Measurements from ENCODE around the gene FRMPD2.

FRMPD2 gene

DNA sequence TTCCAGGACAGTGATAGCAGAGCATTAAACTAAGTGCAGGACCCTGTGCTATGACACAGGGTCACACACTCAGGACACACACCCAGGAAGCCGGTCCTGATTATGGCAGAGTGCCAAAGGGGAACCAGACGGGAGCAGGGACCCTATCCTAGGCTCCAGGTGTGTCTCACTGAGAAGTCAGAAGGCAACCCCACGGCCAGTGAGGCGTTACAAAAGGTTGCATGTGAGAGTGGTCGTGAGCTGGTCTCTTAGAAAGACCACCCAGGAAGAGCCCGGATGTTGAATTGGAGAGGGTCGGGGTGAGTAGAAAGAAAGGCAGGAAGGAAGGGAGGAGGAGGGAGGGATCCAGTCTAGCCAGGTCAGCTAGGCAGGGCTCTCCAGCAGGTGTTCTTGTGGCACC, 31.0 kb downstream of the FRMPD2 start:
- Histone ChIP-seq H3K27me3 (ENCODE audit: control insufficient read depth in 5 of 5, insufficient read depth in 4 of 5, low read length in 5 of 5) (peaks cover 0 to 5% (median 0%) of the 10 kb centered on the region in 5 donors), H3K27ac (ENCODE audit: low read depth, low read length) (no peak overlapping the region), H3K4me1 (ENCODE audit: control insufficient read depth in 5 of 5, insufficient read depth in 5 of 5, low read length in 5 of 5) (peaks cover 0 to 5% (median 0%) of the 10 kb centered on the region in 5 donors), H3K4me3 (ENCODE audit: low read depth in 1 of 5, low read length in 5 of 5) (no peak overlapping the region), H3K36me3 (ENCODE audit: control insufficient read depth in 5 of 5, insufficient read depth in 5 of 5, low read length in 5 of 5) (no peaks in the 10 kb centered on the region), H3K9ac (ENCODE audit: low read length in 5 of 5) (no peak overlapping the region), H3K9me3 (ENCODE audit: control insufficient read depth in 5 of 5, low read length in 5 of 5) (peaks cover 0 to 3% (median 0%) of the 10 kb centered on the region in 5 donors)

DNA sequence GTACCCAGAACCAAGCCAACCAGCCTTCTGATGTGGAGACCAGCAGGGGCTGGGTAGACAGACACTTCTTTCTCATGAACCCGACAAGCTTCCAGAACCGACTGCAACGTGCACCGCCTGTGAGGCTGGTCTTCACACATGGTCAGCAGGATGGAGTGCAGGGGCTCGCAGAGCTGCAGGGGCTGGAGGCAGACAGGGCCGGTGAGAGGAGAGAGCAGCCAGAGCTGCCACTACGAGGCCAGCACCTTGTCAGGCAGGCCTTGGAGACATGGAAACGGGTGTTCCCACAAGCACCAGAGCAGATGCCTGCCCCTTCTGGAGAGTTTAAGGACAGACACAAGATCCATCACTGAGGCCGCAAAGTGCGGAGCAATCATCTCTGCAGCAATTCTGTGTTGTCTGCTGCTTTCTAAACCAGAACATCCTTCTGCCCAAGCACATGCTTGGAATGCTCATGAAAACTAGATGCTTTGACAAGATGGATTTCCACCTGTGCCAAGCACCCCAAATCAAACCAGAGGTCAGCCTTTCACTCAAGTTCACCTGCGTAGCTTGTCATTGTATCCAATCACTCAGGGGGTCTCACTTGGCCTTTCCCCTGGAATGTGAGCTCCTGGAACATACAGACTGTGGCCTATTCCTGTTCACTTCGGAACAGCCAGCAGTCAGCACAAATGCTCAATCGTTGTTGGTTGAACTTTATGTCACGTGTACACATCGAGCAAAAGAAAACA, 32.2 kb downstream of the FRMPD2 start:
- Histone ChIP-seq H3K36me3 (ENCODE audit: control insufficient read depth in 5 of 5, insufficient read depth in 5 of 5, low read length in 5 of 5) (no peaks in the 10 kb centered on the region), H3K27me3 (ENCODE audit: control insufficient read depth in 5 of 5, insufficient read depth in 4 of 5, low read length in 5 of 5) (peaks cover 0 to 4% (median 0%) of the 10 kb centered on the region in 5 donors), H3K27ac (ENCODE audit: low read depth, low read length) (no peak overlapping the region), H3K9ac (ENCODE audit: low read length in 5 of 5) (no peak overlapping the region), H3K9me3 (ENCODE audit: control insufficient read depth in 5 of 5, low read length in 5 of 5) (peaks cover 0 to 3% (median 0%) of the 10 kb centered on the region in 5 donors), H3K4me3 (ENCODE audit: low read depth in 1 of 5, low read length in 5 of 5) (no peak overlapping the region), H3K4me1 (ENCODE audit: control insufficient read depth in 5 of 5, insufficient read depth in 5 of 5, low read length in 5 of 5) (peaks cover 0 to 5% (median 0%) of the 10 kb centered on the region in 5 donors)

DNA sequence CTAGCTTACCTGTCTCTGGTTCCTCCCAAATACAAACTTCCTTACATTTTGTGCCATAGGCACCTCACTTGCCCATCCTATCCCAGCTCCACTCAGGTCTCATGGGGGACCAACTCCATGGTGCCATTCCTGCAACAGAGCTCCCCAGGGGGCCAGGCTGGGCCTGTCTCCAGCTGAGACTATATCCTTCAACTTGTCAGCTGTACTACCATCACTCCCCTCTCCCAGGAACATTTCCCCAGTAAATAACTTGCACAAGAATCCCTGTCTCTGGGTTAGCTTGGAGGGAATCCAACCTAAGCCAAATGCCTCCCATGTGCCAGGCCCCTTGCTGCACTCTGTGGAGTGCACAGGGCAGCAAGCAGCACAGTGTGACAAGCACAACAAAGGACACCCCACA, 33.2 kb downstream of the FRMPD2 start:
- H3K4me3 ChIP-seq (ENCODE audit: low read depth in 1 of 5, low read length in 5 of 5), result no peak overlapping the region
- H3K27me3 ChIP-seq (ENCODE audit: control insufficient read depth in 5 of 5, insufficient read depth in 4 of 5, low read length in 5 of 5), result peaks cover 0 to 4% (median 0%) of the 10 kb centered on the region in 5 donors
- peaks cover 0 to 3% (median 0%) of the 10 kb centered on the region in 5 donors for H3K9me3 ChIP-seq (ENCODE audit: control insufficient read depth in 5 of 5, low read length in 5 of 5)
- no peak overlapping the region for H3K27ac ChIP-seq (ENCODE audit: low read depth, low read length)
- no peaks in the 10 kb centered on the region for H3K36me3 ChIP-seq (ENCODE audit: control insufficient read depth in 5 of 5, insufficient read depth in 5 of 5, low read length in 5 of 5)
- no peak overlapping the region for H3K9ac ChIP-seq (ENCODE audit: low read length in 5 of 5)
- H3K4me1 ChIP-seq (ENCODE audit: control insufficient read depth in 5 of 5, insufficient read depth in 5 of 5, low read length in 5 of 5), result peaks cover 0 to 8% (median 0%) of the 10 kb centered on the region in 5 donors

DNA sequence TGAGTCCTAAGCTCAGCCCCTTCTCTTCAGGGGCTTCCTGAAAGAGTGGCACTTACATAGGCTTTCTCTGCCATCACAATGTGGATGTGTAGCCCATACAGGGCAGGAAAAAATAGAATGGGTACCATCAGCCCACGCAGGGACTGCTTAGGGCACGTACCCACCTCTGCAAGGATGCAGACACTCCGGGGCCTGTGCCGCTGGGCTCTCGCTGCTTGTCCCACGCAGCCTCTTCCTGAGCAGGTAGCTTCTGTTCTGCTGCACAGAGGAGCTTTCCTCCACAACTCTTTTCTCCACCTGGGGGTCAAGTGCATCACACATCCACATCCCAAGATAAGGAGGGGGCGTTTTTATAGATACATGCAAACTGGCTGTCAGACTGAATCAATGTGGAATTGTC, 34.3 kb downstream of the FRMPD2 start:
- Histone ChIP-seq H3K4me3 (ENCODE audit: low read depth in 1 of 5, low read length in 5 of 5) (no peak overlapping the region), H3K9me3 (ENCODE audit: control insufficient read depth in 5 of 5, low read length in 5 of 5) (peaks cover 0 to 3% (median 0%) of the 10 kb centered on the region in 5 donors), H3K27ac (ENCODE audit: low read depth, low read length) (no peak overlapping the region), H3K27me3 (ENCODE audit: control insufficient read depth in 5 of 5, insufficient read depth in 4 of 5, low read length in 5 of 5) (peaks cover 0 to 4% (median 0%) of the 10 kb centered on the region in 5 donors), H3K9ac (ENCODE audit: low read length in 5 of 5) (no peak overlapping the region), H3K4me1 (ENCODE audit: control insufficient read depth in 5 of 5, insufficient read depth in 5 of 5, low read length in 5 of 5) (peaks cover 0 to 11% (median 0%) of the 10 kb centered on the region in 5 donors), H3K36me3 (ENCODE audit: control insufficient read depth in 5 of 5, insufficient read depth in 5 of 5, low read length in 5 of 5) (no peaks in the 10 kb centered on the region)

DNA sequence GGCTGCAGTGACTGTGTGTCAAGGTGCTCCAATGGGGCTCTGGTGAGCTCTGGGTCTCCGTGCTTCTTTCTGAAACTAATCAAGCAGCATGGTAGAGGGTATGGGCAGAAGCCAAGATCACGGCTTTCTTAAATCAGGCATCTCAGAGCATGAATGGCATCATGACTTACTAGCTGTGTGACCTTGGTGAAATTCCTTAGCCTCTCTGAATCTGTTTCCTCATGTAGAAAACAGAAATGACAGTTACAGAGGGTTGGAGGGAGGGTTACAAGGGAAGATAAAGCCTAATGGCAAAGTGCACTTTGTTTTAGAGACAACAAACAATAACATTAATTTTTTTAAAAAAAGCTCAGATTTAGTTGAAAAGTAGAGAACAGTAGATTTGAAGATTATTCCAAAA, 34.9 kb downstream of the FRMPD2 start:
- Histone ChIP-seq H3K9ac (ENCODE audit: low read length in 5 of 5) (no peak overlapping the region), H3K27ac (ENCODE audit: low read depth, low read length) (no peak overlapping the region), H3K36me3 (ENCODE audit: control insufficient read depth in 5 of 5, insufficient read depth in 5 of 5, low read length in 5 of 5) (no peaks in the 10 kb centered on the region), H3K4me3 (ENCODE audit: low read depth in 1 of 5, low read length in 5 of 5) (no peak overlapping the region), H3K27me3 (ENCODE audit: control insufficient read depth in 5 of 5, insufficient read depth in 4 of 5, low read length in 5 of 5) (peaks cover 0 to 4% (median 0%) of the 10 kb centered on the region in 5 donors), H3K4me1 (ENCODE audit: control insufficient read depth in 5 of 5, insufficient read depth in 5 of 5, low read length in 5 of 5) (peaks cover 0 to 11% (median 0%) of the 10 kb centered on the region in 5 donors), H3K9me3 (ENCODE audit: control insufficient read depth in 5 of 5, low read length in 5 of 5) (no peaks in the 10 kb centered on the region)

DNA sequence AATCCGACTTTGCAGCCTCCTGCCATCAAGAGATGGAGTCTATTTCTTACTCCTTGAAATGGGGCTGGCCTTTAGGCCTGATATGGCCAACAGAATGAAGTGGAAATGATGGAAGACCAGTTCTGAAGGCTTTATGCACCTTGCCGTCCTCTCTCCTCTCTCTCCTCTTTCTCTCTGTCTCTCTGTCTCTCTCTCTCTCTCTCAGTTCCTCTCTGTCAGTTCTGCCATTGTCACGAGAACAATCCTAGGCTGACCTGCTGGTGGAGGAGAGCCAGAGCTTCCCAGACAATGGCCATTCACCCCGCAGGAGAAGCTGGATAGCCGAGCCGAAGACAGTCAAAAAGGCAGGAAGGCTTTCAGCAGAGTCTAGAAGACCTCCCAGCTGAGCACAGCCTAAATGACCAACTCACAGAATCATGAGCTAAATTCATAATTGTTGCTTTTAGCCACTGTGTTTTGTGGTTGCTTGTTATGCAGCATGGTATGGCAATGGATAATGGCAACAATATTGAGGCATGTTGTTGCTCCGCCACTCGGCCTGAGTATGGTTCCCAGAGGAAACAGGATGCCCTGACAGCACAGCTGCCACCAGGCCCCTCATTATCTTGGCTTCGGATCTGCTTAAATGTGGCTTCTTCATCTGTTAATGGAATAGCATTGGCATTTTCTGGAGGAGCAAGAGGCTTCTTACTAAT, 35.5 kb downstream of the FRMPD2 start:
- H3K9me3 ChIP-seq (ENCODE audit: control insufficient read depth in 5 of 5, low read length in 5 of 5), result no peaks in the 10 kb centered on the region
- H3K4me1 ChIP-seq (ENCODE audit: control insufficient read depth in 5 of 5, insufficient read depth in 5 of 5, low read length in 5 of 5), result peaks cover 0 to 11% (median 0%) of the 10 kb centered on the region in 5 donors
- H3K36me3 ChIP-seq (ENCODE audit: control insufficient read depth in 5 of 5, insufficient read depth in 5 of 5, low read length in 5 of 5), result no peaks in the 10 kb centered on the region
- no peak overlapping the region for H3K4me3 ChIP-seq (ENCODE audit: low read depth in 1 of 5, low read length in 5 of 5)
- no peak overlapping the region for H3K27ac ChIP-seq (ENCODE audit: low read depth, low read length)
- H3K27me3 ChIP-seq (ENCODE audit: control insufficient read depth in 5 of 5, insufficient read depth in 4 of 5, low read length in 5 of 5), result peaks cover 0 to 4% (median 0%) of the 10 kb centered on the region in 5 donors
- H3K9ac ChIP-seq (ENCODE audit: low read length in 5 of 5), result no peak overlapping the region

DNA sequence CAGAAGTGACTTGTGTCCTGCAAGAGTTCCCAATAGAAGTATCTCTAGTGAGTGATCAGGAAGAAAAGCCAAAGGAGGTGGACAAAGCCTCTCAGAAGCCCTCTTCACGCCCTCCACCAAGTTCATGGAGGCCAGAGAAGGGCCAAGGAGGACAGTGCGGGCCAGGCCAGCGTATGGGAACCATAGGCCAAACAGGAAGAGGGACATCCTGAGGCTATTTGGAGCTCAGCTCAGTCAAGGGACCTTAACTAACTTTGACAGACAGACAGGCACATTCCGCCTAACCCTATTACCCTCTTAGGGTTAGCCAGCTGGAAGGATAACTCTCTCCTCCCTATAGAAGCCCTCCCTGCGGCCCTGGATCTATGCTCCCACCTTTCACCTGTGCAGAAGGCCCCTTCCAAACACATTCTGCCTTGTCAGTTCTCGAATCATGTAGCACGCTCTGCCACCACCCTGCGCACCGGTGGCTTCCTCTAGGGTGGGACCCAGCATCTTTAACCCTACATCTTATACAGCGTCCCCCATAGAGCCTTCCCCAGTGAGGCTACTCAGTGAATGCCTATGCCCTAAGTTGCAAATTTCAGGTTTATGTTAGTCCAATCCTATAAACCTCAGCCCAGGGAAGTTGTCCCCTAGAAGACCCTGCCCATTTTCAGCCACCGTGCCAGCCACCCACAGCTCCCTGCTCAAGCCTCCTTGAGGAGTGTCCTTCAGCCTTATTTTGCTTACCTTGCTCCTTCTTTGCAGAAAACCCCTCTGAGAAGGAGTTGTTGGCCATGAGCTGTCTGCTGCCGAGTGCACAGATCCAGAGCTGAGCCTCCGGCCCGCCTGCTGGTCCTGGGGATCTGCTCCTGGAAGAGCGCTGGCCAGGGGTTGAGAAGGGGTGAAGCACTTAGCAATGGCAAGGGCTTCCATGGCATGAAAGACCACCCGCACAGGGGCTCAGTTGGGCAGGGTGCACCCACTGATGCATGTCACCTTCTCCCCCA, 36.9 kb downstream of the FRMPD2 start:
- H3K36me3 ChIP-seq (ENCODE audit: control insufficient read depth in 5 of 5, insufficient read depth in 5 of 5, low read length in 5 of 5), result no peaks in the 10 kb centered on the region
- no peak overlapping the region for H3K4me3 ChIP-seq (ENCODE audit: low read depth in 1 of 5, low read length in 5 of 5)
- H3K27me3 ChIP-seq (ENCODE audit: control insufficient read depth in 5 of 5, insufficient read depth in 4 of 5, low read length in 5 of 5), result no peaks in the 10 kb centered on the region
- H3K27ac ChIP-seq (ENCODE audit: low read depth, low read length), result no peak overlapping the region
- no peaks in the 10 kb centered on the region for H3K9me3 ChIP-seq (ENCODE audit: control insufficient read depth in 5 of 5, low read length in 5 of 5)
- no peak overlapping the region for H3K9ac ChIP-seq (ENCODE audit: low read length in 5 of 5)
- peaks cover 0 to 11% (median 0%) of the 10 kb centered on the region in 5 donors for H3K4me1 ChIP-seq (ENCODE audit: control insufficient read depth in 5 of 5, insufficient read depth in 5 of 5, low read length in 5 of 5)

DNA sequence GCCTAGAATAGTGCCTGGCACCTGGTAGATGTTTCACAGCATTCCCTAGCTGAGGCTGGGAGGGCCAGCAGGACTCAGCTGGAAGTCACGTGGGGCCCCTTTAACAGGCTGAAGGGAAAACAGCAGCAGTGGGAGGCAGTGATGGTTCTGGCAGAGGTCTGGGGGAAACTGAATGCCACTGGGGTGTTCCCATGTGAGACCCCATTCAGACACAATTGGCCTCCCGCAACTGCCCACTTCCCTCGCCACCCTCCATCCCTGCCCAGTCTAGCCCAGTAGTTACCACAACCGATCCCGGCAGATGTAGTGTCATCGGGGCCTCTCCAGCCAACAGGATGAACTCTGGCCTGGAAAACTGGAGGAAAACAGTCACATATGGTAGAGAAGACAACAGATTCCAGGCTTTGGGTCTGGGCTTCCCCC, 38.3 kb downstream of the FRMPD2 start:
- Histone ChIP-seq H3K27me3 (ENCODE audit: control insufficient read depth in 5 of 5, insufficient read depth in 4 of 5, low read length in 5 of 5) (no peaks in the 10 kb centered on the region), H3K9ac (ENCODE audit: low read length in 5 of 5) (no peak overlapping the region), H3K4me1 (ENCODE audit: control insufficient read depth in 5 of 5, insufficient read depth in 5 of 5, low read length in 5 of 5) (peaks cover 0 to 6% (median 0%) of the 10 kb centered on the region in 5 donors), H3K36me3 (ENCODE audit: control insufficient read depth in 5 of 5, insufficient read depth in 5 of 5, low read length in 5 of 5) (no peaks in the 10 kb centered on the region), H3K27ac (ENCODE audit: low read depth, low read length) (no peak overlapping the region), H3K4me3 (ENCODE audit: low read depth in 1 of 5, low read length in 5 of 5) (no peak overlapping the region), H3K9me3 (ENCODE audit: control insufficient read depth in 5 of 5, low read length in 5 of 5) (no peaks in the 10 kb centered on the region)

DNA sequence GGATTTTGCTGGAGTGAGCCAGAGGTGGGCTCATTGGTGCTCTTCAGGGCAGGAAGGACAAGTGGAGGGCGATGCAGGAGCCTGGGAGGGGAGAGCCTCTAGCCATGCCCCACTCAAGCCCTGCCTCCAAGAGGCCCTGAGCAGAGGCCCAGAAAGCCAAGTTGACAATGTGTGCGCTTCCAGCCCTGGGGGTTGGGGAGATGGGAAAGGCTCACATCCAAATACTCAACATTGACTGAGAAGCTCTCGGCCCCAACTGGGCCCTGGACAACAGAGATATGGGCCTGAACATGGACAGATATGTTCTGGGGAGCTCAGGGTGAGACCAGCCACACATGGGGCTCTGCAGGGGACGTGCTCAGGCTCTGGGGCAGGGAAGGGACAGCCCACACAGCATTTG, 39.0 kb downstream of the FRMPD2 start:
- peaks cover 0 to 6% (median 0%) of the 10 kb centered on the region in 5 donors for H3K4me1 ChIP-seq (ENCODE audit: control insufficient read depth in 5 of 5, insufficient read depth in 5 of 5, low read length in 5 of 5)
- H3K9ac ChIP-seq (ENCODE audit: low read length in 5 of 5), result no peak overlapping the region
- H3K4me3 ChIP-seq (ENCODE audit: low read depth in 1 of 5, low read length in 5 of 5), result no peak overlapping the region
- no peaks in the 10 kb centered on the region for H3K9me3 ChIP-seq (ENCODE audit: control insufficient read depth in 5 of 5, low read length in 5 of 5)
- H3K27ac ChIP-seq (ENCODE audit: low read depth, low read length), result no peak overlapping the region
- no peaks in the 10 kb centered on the region for H3K27me3 ChIP-seq (ENCODE audit: control insufficient read depth in 5 of 5, insufficient read depth in 4 of 5, low read length in 5 of 5)
- H3K36me3 ChIP-seq (ENCODE audit: control insufficient read depth in 5 of 5, insufficient read depth in 5 of 5, low read length in 5 of 5), result no peaks in the 10 kb centered on the region
